NCI-H128 (cell line): ENCODE measurements around the gene RIMBP2.

Source experiments
- DNase-seq: peaks from one replicate; lab custom pipeline; 2025; ENCODE audit not compliant: unreplicated experiment; lab: John Stamatoyannopoulos, UW

RIMBP2 gene

DNA sequence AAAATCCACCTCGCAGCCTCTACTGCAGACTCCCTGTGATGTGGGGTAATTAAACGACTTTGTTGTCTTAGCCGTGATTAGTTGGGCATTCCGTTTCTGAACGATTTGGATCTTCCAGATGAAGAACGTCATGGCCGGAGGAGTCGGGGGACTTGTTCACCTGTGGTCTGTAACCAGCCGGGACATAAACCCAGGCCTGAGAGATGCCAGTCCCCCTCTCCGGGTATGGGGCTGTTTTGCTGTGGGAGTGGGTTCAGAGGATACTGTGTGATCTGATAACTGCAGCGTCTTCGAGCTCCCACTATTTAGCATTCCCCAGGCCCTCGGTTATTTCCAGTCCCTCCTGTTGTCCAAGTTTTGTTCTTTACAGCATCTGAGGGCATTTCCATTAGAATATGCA, 282.3 kb downstream of the RIMBP2 start:
- no peak for DNase-seq

DNA sequence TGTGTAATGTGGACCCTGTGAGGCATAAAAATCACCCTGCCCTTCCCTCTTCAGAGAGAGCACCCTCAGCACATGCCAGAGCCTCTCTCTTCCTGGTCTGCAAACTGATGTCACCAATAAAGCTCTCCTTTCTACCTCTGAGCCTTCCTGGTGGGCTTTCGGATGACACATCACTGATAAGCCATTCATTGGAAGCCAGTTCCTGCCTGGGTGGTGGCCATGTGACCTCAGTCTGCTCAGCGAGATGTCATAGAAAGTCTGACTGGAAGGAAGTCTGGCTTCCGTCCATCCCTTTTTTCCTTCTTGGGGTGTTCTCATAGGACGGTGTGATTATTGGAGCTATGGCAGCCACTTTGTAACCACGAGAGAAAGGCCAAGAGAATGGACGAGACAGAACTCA, 282.7 kb downstream of the RIMBP2 start:
- no peak for DNase-seq

DNA sequence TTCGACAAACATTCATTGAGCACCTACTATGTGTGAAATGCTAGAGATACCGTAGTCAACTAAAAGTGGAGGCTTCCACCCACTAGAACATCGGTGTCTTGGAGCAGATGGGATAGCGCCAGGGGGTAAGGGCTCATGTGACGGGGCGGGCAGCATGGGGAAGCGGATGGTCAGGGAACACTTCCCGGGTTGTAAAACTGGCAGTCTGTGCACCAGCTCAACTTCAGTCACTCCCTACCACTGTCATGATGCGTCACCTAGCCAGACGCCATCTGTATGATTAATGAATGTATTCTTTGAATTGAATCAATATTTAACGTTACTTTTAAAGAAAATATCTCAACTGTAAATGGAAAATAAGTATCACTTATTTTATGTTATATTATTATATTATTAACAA, 284.9 kb downstream of the RIMBP2 start:
- DNase-seq = no peak

DNA sequence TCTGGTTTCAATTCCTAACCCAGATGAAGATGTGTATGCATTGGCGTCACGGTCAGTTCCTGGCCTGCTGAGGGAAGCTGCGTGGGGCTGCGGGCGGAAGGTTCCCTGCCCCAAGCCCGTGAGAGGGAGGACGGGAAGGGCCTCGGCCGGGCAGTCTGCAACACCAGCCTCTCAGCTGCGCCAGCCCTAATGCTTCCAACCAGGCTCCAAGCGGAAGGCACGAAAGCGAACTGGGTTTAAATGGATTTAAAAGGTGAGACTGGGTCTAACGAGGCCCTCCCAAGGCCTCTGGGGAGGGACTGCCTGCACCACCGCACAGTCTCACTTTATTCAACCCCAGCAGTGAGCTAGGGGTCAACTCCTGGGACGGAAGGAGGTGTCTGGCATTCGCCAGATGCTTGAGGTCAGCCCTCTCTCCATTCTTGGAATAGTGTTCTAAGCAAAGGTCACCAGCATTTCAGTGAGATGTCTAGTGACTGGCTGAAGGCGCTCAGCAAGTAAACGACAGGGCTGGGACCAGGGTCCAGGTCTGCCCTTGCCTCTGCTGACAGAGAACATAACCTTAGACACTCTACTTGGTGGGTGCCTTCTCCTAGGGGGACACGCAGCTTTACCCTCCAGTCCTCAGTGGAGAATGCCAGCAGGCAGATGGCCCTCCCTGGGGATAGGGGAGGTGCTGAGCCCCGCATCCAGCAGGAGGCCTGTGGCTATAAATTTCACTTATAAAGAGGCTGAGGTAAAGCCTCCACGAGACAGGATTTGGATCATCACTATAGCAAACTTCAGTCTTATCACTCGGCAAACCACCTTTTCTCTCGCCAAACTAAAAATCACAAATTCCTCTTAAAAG, 286.2 kb downstream of the RIMBP2 start:
- no peak for DNase-seq

DNA sequence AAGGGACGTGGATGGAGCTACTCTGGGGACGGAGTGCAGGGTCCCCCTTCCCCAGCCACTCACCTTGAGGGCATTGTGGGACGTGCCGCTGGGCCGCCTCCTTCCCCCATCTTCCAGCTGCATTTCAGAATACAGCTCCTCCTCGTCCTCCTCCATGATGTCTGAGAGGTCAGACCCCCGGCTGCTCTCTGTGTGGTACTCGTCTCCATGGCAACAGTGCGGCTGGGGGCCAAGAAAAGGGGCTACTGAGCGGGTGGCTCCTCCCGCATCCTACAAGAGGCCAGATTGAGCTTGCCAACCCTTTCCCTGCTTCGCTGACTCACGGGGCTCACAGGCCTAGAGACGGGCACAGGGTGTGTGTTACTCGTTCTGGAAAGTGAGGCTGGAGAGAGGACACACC, 288.0 kb downstream of the RIMBP2 start:
- peak; percentile 2 for DNase-seq

DNA sequence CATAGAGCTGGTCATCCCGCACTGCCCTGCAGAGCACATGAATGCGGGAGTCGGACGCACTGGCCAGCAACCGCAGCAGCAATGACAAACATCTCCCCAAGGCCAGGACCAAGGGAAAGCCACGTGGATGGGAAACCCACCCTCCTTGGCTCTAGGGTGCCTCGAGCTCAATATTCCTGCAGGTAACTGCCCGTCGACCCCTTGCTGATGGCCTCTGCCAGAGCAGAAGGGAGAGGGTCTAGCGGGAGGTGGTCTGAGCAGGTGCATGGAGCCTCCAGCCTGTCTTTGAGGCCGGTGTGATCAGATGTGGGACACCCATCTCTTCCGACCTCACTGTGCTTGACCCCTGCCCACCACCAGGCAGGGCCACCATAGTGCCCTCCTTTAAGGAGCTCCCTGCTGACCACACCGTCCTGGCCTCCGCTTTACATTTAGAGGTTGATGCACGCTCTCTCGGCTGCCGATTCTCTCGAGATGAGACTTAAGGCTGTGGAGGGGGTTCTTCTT, 288.7 kb downstream of the RIMBP2 start:
- DNase-seq = no peak

DNA sequence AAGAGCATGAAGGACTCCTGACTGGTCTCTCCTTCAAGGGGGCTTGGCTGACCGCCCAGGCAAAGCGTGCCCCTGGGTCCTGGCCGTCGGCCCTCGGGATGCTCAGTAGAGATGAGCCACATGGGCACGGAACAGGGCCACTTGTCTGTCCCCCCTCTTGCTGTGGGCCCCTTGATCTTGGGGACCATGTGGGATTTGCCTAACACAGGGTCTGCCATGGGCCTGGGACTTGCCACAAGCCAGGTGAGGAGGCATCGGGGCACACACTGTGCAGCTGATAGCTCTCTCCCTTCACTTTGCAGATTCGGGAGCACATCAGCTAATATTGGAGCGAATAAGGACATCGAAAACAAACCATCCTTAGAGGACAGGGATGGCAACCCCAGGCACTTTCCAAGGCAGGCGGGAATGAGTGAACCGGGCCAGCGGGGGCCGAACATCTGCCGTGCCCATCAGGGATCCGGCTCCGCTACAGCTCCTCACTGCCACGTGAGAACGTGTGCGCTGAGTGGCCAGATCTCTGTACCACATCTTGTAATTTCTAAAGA, 290.3 kb downstream of the RIMBP2 start:
- no peak for DNase-seq

DNA sequence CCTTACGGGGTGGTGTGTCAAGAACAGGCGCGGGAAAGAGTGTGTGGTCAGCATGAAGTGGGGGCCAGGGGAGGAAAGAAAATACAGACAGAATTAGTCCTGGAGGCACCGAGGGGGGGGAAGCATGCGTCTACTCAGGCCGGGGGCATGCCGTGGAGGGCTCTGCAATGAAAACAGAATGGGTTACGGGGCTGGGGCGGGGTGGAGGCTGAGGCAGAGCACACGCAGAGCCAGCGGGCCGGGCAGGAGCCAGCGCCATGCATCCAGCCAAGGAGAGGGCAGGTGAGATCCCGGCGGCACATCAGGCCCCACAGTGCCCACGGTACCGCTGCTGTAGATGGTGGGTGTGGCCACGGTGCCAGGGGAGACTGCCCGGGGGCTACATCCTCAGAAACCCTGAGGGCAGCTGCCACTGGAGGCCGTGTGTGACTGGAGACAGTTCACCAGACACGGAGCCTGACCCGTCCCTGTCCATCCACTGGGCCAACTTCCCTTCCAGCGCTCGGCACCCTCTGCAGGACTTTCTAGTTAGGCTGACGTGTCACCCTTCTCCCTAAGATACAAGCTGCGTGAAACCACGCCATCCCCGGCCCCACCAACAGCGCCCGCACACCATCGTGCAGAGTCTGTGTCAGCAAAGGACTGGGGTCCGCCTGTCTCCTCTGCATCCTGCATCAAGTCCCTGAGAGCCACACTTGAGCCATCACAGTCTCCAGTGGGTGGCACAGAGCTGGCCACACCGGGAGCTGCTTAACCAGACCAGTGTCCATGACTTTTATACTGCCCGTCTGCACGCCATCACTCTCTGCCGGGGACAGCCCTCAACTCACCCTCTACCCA, 291.0 kb downstream of the RIMBP2 start:
- no peak for DNase-seq

DNA sequence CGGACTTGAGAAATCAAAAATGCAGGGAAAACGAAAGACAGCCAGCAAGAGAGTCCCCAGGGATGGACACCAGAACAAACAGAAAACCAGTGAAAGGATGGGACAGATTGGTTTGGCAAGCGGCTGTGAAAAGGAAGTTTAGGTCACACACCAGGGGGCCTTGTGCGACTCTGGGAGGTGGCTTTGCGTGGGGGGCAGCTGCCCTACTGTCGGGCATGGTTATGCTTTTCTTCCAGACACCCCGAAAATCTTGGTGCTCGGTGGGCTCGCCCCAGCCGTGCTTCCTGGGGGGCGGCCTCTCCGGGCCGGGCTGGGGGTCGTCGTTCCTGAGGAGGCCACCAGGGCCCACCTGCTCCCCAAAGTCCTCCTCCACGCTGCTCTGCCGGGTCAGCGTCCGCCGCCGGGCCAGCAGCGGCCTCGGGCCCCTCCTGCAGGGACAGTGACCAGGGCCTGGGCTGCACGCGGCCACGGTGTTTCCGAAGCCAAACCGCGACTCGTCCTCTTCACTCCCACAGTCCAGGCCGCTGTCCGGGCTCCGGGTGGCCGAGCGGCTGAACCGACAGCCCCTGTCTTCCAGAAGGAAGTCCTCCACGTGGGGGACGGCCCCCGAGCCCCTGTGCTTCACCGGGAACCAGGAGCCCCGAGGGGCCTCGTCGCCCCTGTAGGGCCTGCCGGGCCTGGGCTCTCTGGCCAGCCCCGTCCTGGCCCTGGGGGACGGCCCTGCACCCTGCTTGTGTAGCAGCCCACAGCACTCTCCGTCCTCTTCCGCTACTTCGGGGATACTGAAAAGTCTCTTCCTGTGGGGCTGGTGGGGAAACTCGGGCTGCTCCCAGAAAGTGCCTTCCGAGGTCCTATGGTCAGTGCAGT, 291.9 kb downstream of the RIMBP2 start:
- DNase-seq = no peak

DNA sequence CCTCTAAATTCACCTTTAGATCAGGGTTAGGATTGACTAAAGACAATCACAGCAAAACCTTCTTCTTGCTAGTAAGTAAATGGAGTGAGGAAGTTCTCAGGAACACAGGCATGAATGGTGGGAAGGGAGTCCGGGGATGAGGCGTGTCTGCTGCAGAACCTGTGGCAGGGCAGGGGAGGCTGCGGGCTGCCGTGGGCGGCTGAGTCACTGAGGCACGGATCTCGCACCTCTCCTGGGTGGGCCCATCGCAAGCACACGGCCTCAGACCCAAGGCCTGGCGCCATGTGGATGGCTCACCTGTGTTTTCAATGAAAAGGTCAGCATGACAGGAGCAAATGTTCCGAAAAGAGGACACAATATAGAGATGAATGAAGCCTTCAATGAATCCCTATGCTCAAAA, 293.0 kb downstream of the RIMBP2 start:
- DNase-seq = no peak

DNA sequence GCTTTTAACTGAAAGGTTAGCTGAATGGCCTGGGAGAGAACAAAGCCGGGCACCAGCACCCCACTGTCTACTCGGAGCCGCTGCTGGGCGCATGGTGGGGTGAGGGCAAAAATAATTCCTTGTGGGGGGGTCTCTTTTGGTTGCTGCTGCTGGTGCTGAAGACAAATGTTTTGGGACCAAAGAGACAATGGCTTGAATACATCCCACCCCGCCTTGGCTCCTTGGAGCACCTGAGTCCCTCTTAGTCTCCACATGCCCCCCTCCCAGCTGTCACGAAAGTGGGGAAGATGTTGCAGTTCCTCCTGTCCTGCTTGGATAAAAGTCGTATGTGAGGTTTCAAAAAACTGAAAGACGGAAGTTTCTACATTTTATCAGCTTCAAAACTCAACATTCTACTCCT, 293.4 kb downstream of the RIMBP2 start:
- no peak for DNase-seq

DNA sequence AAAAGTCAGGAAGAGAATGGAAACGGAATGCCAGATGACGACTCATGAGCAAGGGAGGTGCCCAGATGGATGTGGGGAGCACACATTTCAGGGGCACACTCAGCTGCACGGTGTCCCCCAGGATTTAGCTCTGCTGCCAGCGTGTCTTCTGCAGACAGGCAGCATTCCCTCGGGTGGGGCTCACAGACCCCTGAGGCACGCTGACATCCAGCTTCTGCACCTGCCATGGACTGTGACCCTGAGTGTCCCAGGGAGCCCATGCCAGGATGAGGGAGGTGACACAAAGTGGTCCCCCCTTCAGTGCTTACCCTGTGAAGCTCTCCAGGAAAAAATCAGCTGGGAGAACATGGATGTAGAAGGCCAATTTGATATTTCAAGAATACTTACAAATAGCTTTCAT, 294.2 kb downstream of the RIMBP2 start:
- DNase-seq = no peak

DNA sequence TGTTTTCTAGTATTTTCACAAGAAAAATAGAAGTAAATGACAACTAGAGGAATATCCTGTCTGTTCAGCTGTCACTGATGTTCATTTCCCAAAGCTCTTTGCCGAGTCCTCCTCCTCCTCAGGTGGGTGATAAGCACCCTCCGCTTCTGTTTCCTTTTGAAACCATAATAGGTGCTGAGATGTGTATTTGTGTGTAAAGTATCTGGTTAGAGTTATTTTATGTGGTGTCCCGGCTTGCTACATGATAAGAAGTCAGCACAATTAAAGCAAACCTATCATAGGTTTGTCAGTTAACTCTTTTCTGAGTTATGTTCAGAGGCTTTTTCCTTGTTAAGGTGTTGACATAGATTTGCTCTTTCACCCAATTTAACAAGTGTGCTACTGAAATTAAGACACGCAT, 296.0 kb downstream of the RIMBP2 start:
- no peak for DNase-seq

DNA sequence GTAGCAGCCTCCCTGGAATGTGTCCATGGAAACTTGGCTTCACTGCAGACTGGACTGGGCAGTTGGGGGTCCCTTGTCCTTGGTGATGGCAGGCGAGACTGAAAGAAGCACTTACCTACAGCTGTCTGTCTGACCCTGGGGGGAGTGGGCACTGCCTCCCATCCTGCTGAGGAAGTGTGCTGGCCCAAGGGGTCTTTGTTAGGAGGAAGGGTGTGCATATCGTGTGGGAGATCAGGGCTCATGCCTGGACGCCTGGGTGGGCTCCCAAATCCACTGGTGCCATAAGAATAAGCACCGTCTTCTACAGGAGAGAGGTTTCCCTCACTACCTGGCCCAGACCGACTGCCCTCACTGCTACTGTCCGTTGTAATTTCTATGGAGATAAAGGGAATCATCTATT, 297.0 kb downstream of the RIMBP2 start:
- no peak for DNase-seq

DNA sequence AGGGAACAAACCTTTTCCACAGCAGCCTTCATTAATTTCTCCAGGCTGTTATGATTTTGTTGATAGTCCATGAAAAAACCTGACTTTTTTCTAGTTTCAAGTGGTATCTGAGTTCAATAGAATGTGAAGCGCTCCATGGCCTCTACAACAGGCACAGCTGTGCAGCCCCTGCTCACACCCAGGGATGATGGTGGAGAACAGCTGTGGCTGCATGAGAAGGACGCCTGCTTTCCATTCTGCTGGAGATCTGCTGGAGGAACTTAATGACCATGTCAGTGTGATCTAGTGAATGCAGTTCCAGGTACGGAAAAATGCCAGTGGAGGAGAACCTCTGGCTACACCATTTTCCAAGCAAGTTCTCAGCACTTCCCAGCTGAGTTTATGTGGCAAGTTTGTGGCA, 297.8 kb downstream of the RIMBP2 start:
- no peak for DNase-seq

DNA sequence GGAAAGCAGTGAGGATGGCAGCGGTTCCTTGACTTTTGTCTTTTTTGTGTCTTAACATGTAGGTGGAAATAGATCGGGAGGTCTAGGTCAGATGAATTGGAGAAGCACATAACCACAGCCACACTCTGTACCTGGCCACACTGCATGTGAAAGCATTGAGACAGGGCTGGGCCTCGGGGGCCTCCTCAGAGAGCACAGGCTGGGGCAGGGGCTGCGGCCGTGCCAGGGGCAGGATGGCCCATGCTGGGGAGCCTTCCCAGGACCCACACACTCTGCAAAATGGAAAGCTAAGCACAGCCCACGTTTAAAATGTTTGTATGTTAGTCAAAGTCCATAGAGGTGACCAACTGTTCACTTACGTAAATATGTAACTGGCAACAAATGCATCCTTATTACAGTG, 301.7 kb downstream of the RIMBP2 start:
- DNase-seq = no peak

DNA sequence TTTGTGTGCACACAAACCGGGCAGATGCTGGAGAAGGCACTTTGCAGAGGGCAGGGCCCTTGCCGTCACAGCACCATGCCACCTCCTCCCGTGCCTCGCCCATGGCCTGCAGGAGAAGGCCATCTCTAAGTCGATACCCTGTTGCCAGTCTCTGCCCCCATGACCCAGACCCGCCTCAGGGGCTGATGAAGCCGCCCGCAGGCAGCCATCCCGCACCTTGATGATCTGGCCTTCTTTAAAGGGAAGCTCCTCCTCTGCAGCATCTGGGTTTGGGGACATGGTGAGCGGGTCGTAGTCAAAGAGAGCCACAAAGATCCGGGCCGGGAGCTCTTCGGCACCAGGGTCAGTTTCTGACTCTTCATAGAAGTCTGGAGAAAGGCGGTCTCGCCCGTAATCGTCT, 302.2 kb downstream of the RIMBP2 start:
- no peak for DNase-seq

DNA sequence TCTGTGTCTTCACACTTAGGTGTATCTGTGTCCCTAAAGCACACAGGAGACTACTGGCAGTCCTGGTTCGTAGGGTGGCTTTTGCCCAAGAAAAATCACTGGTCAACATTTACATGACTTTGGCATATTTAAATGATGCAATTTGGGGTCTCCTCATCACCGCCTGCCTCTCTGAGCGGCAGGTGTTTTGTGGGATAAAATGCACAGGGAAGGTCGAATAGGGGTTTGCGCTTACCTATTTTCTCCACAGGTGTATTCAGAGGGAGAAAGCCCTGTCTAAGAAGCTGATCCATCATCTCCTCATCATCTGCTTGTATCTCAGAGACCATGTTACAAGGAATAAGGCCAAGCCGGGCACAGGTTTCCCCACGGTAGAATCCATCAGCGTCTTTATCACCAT, 303.7 kb downstream of the RIMBP2 start:
- no peak for DNase-seq

DNA sequence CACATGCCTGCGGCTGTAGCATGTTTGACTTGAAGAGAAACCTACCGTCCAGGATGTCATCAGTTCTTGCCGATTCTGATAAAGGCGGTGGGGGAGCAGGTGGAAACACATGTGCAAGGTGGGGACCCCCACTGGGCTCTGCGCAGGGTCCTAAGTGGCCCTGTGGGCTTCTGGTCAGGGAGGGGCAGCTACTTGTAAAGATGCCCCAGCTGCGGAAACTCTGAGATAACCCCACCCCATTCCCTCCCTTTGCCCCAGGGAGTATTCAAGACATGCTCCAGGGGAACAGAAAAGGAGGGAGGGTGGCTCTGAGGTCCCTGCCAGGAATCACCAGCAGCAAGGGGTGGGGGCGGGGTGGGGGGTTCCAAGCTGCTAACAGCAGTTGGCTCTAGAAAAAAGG, 310.8 kb downstream of the RIMBP2 start:
- DNase-seq = no peak

DNA sequence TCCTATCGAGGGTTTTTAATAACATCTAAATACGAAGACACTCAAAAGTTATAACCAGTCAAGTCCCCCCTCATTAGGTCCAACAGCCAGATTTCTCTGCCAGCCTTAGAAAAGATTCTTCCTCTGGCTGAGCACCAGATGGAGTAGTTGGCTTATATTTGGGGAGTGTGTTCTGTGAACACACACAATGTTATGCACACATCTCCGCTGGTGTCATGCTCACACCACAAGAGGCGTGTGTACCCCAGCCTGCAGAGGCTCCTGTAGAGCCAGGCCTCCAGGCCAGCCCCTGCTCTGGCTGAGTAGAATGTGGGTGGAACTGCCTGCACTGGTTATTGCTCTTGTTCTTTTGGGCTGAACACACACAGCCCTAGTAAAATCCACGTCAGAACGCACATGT, 314.4 kb downstream of the RIMBP2 start:
- no peak for DNase-seq
